ENCODE results near the gene MOB3A.
"Not testable (repeated sequence)": the region's sequence is repeated elsewhere in the genome, so short reads cannot be mapped to it uniquely, and the experiment has no call there.

MOB3A gene

GRCh38 chr19:2097886-2098327 is 1.8 kb upstream of the MOB3A start:
- DNase-seq (ENCODE audit: low read depth) = no peak
- H3K4me3 ChIP-seq (ENCODE audit: control insufficient read depth, low read depth, low read length) = no peak overlapping the region
- TF ChIP-seq, protein P1, sequence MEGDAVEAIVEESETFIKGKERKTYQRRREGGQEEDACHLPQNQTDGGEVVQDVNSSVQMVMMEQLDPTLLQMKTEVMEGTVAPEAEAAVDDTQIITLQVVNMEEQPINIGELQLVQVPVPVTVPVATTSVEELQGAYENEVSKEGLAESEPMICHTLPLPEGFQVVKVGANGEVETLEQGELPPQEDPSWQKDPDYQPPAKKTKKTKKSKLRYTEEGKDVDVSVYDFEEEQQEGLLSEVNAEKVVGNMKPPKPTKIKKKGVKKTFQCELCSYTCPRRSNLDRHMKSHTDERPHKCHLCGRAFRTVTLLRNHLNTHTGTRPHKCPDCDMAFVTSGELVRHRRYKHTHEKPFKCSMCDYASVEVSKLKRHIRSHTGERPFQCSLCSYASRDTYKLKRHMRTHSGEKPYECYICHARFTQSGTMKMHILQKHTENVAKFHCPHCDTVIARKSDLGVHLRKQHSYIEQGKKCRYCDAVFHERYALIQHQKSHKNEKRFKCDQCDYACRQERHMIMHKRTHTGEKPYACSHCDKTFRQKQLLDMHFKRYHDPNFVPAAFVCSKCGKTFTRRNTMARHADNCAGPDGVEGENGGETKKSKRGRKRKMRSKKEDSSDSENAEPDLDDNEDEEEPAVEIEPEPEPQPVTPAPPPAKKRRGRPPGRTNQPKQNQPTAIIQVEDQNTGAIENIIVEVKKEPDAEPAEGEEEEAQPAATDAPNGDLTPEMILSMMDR (IDR thresholded peaks at IDR 0.05; ENCODE audit: control insufficient read depth, insufficient read depth, low read depth, low read length, missing control alignments) = no peak

DNA sequence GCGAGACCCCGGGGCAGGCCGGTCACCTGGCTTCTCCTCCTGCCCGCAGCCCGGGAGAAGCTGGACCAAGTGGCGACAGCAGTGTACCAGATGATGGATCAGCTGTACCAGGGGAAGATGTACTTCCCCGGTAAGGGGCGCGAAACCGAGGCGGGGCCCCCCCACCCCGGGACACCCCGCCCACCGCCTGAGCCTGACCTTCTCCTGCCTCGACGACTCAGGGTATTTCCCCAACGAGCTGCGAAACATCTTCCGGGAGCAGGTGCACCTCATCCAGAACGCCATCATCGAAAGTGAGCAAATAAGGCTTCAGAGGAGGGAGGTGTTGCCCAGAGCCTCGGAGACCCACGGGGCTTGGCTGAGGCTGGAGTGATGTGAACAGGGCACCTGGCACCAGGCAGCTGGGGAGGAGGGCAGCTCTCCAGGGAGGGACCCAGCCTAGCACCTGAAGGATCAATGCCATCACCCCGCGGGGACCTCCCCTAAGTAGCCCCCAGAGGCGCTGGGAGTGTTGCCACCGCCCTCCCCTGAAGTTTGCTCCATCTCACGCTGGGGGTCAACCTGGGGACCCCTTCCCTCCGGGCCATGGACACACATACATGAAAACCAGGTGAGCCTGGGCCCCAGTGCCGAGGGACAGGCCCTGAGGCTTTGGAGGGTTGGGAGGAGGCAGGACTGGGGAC is 1.2 kb upstream of the MOB3A start:
- no peak for DNase-seq (ENCODE audit: low read depth)
- TF ChIP-seq, protein P1 (IDR thresholded peaks at IDR 0.05; ENCODE audit: control insufficient read depth, insufficient read depth, low read depth, low read length, missing control alignments) = no peak
- peak overlapping the region; percentile 54 for H3K4me3 ChIP-seq (ENCODE audit: control insufficient read depth, low read depth, low read length)

GRCh38 chr19:2096480-2097202 is 515 bp upstream of the MOB3A start, which contains the start of gene IZUMO4:
Gene IZUMO4 (plus strand): TSS chr19:2096915. CDS start chr19:2096946, 31 bp downstream.
- peak within 1 kb of the TSS; percentile 71 for H3K4me3 ChIP-seq (ENCODE audit: control insufficient read depth, low read depth, low read length)
- peak; percentile 79 for DNase-seq (ENCODE audit: low read depth)
- TF ChIP-seq, protein P1 (IDR thresholded peaks at IDR 0.05; ENCODE audit: control insufficient read depth, insufficient read depth, low read depth, low read length, missing control alignments) = peak; percentile 39

DNA sequence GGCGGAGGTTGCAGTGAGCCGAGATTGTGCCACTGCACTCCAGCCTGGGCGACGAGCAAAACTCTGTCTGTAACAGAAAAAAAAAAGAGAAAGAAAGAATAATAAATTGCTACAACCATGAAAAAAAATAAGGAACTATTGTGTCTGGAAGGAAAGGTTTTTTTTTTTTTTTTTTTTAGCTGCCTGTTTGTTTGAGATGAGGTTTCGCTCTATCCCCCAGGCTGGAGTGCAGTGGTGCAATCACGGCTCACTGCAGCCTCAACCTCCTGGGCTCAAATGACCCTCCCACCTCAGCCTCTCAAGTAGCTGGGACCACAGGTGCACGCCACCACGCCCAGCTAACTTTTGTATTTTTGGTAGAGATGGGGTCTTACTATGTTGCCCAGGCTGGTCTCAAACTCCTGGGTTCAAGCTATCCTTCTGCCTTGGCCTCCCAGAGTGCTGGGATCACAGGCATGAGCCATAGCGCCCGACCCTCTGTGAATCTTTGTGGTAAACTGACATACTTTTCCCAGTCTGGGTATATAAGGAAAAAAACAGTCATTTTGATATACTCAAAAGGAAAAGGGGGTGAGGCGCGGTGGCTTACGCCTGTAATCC is 4.1 kb downstream of the MOB3A start:
- not testable (repeated sequence) for H3K4me3 ChIP-seq (ENCODE audit: control insufficient read depth, low read depth, low read length); DNase-seq (ENCODE audit: low read depth)

DNA sequence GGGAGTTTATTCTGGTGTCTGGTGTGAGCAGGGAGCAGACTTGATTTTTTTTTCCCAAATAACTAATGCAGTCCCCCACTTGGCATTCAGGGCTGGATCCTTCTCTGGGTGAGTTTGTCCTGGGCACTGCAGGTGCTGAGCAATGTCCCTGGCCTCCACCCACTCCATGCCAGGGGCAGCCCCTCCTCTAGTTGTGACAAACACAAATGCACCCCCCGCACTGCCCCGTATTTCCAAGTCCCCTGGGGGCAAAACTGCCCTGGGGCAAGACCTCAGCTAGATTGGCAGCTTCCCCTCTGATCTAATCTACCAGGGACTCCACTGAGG is 6.4 kb downstream of the MOB3A start:
- TF ChIP-seq, protein P1 (IDR thresholded peaks at IDR 0.05; ENCODE audit: control insufficient read depth, insufficient read depth, low read depth, low read length, missing control alignments) = no peak
- H3K4me3 ChIP-seq (ENCODE audit: control insufficient read depth, low read depth, low read length) = no peak overlapping the region

GRCh38 chr19:2089001-2089711 is 7.0 kb downstream of the MOB3A start:
- H3K4me3 ChIP-seq (ENCODE audit: control insufficient read depth, low read depth, low read length) = no peak overlapping the region
- TF ChIP-seq, protein P1 (IDR thresholded peaks at IDR 0.05; ENCODE audit: control insufficient read depth, insufficient read depth, low read depth, low read length, missing control alignments) = no peak
- no peak for DNase-seq (ENCODE audit: low read depth)

More for the DNA sequence above, 6.4 kb downstream of the MOB3A start:
- DNase-seq (ENCODE audit: low read depth) = no peak

Data from AG09309 (cell line).